Measurements from ENCODE around the gene TRIM41. TPM values are rescaled to one million over a fixed set of nuclear protein-coding genes. Genes with fewer than 3 reads are reported as not detected.
"Not testable (repeated sequence)": the region's sequence is repeated elsewhere in the genome, so short reads cannot be mapped to it uniquely, and the experiment has no call there.

The TRIM41 gene
- total RNA-seq, 2 experiments from 2014 or later = 35.3 to 36.4 TPM

DNA sequence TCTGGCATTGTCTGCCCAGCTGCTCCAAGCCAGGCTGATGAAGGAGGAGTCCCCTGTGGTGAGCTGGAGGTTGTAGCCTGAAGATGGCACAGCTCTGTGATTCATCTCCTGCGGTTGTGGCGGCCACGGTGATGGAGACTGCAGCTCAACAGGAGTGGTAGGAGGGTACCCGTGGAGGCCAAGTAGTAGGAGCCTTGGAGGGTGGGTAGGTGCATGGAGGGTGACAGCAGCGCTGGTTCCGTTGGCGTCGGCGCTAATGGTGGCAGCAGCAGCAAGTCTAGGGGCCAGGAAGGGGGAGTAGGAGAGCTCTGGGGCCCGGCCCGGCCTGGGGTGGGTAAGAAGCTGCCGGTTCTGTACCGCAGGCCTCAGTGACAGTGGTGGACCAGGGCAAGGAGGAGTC, 60.3 kb downstream of the TRIM41 start:
- H3K27me3 Mint-ChIP-seq = no peaks in the 10 kb centered on the region
- CTCF ChIA-PET = no interaction called here
- no peak overlapping the region for H3K27ac Mint-ChIP-seq
- intact Hi-C loops (cut with micrococcal nuclease) = no loop called here
- H3K4me3 Mint-ChIP-seq = no peak overlapping the region
- no peaks in the 10 kb centered on the region for H3K36me3 Mint-ChIP-seq
- H3K4me1 Mint-ChIP-seq (ENCODE audit: low read depth) = no peaks in the 10 kb centered on the region
- DNase-seq = peak; percentile 17
- POLR2A ChIA-PET = no interaction called here
- H3K9me3 Mint-ChIP-seq = no peaks in the 10 kb centered on the region

DNA sequence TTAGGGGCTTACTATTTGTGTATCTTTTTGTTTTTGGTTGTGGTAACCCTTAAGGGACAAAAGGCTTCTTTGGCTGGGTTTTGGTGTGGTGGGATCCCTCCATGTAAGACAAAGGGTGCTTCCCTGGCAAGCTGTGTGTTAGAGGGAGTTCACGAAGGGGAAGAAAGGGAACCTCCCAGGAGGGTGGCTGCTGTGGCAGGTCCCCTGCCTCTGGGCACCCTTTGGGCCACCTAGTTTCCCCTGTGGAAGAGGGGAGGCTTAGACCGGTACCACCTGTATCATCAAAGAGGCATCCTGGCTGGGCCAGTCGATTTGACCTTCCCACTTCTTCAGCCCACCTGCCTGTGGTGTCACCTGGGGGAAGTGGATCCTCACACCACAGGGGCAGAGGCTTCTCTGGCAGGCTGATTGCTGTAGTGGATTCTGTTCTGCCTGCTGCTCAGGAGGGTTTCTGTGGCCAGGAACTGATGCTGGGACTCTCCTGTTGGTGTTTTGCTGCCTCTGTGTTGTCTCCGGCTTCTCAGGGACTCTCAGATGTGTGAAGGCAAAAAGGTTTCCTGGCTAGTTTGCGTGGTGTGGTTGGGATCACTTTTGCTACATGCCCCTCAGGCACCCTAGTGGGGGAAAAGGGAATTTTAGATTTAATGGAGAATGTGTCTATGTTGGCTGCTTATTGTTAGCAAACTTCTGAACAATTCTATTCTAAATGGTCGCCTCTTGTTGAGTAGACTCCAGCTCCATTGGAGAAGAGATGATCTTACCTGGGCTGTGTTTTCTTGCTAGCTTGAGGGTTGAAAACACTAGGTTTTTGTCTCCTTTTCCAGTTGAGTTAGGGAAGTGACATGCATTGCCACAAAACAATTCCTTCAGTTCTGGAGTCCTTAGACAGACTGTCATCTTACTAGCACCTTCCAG, 61.0 kb downstream of the TRIM41 start:
- H3K27ac Mint-ChIP-seq; POLR2A ChIA-PET; H3K36me3 Mint-ChIP-seq; CTCF ChIA-PET; H3K4me3 Mint-ChIP-seq; DNase-seq; intact Hi-C loops (cut with micrococcal nuclease); H3K4me1 Mint-ChIP-seq (ENCODE audit: low read depth); H3K27me3 Mint-ChIP-seq; H3K9me3 Mint-ChIP-seq: not testable (repeated sequence)

Small RNAs within 50 kb of the gene (microRNA-seq; reads per million reads assigned to microRNA genes)
- not detected for gene MIR4638 (ENCODE audit: borderline microRNAs expressed, borderline number of aligned reads, borderline replicate concordance)

Other genes with a start within 250 kb of the TRIM41 start
- gene BTNL3, start 234.4 kb upstream of the TRIM41 start, total RNA-seq = not detected
- not detected for gene BTNL9, start 183.0 kb upstream of the TRIM41 start, total RNA-seq
- gene OR2V1, start 92.1 kb upstream of the TRIM41 start, total RNA-seq = not detected
- gene OR2V2, start 75.7 kb upstream of the TRIM41 start, total RNA-seq = not detected
- 1 to 10 TPM; 2.9 to 3.5 TPM for gene TRIM7, start 18.1 kb upstream of the TRIM41 start, total RNA-seq
- 1,000 to 10,000 TPM; 2,635 to 2,697 TPM for gene RACK1, start 20.6 kb downstream of the TRIM41 start, total RNA-seq
- 10 to 100 TPM; 10.9 to 11.7 TPM for gene TRIM52, start 37.9 kb downstream of the TRIM41 start, total RNA-seq
- not detected for gene OR4F3, start 144.0 kb downstream of the TRIM41 start, total RNA-seq

Data from activated CD4-positive, alpha-beta memory T cell treated with anti-CD3 and anti-CD28 coated beads for 36 hours (primary cell).